Fibroblast of pulmonary artery (primary cell): ENCODE measurements around the gene MARS1.
A peak's percentile ranks its signal among the peaks of the same experiment; 100 is the strongest.

Experiments
- DNase-seq: peaks from one replicate; pipeline ENCODE4 v3.0.0-alpha.2; 2010; ENCODE audit warnings: low read depth
- H3K4me3 ChIP-seq: replicated peaks from 2 replicates; pipeline ENCODE4 v1.5.1; 2011; ENCODE audit warnings: low read depth, mild to moderate bottlenecking, control low read depth, low read length, moderate library complexity
- CTCF ChIP-seq: IDR thresholded peaks from 2 replicates; pipeline ENCODE4 v1.5.1; 2011; ENCODE audit warnings: mild to moderate bottlenecking, control low read depth, low read length, inconsistent platforms; ENCODE audit errors: missing control alignments

The MARS1 gene

GRCh38 chr12:57446292-57446960 lies 41.4 kb upstream of the MARS1 start:
- TF ChIP-seq CTCF = no peak

GRCh38 chr12:57448669-57449068 lies 39.2 kb upstream of the MARS1 start:
- no peak for DNase-seq
- no peak for TF ChIP-seq CTCF
- H3K4me3 ChIP-seq = no peak overlapping the region

More at GRCh38 chr12:57446292-57446960, 41.4 kb upstream of the MARS1 start:
- no peak for DNase-seq
- no peak overlapping the region for H3K4me3 ChIP-seq

GRCh38 chr12:57449375-57449774 lies 38.5 kb upstream of the MARS1 start:
- no peak for TF ChIP-seq CTCF
- DNase-seq = no peak

GRCh38 chr12:57450057-57450456 lies 37.8 kb upstream of the MARS1 start:
- no peak for DNase-seq
- TF ChIP-seq CTCF = no peak
- H3K4me3 ChIP-seq = no peak overlapping the region

More at GRCh38 chr12:57449375-57449774, 38.5 kb upstream of the MARS1 start:
- no peak overlapping the region for H3K4me3 ChIP-seq

- no peak for DNase-seq
- TF ChIP-seq CTCF = no peak
- H3K4me3 ChIP-seq = no peak overlapping the region
Observed at GRCh38 chr12:57451233-57451778, 36.6 kb upstream of the MARS1 start.

- peak; percentile 87 for DNase-seq
- H3K4me3 ChIP-seq = no peak overlapping the region
- no peak for TF ChIP-seq CTCF
Observed at GRCh38 chr12:57452181-57452936, 35.5 kb upstream of the MARS1 start.
